MCF 10A (cell line): ENCODE results near the gene WDR59. TPM values are rescaled to one million over a fixed set of nuclear protein-coding genes. Genes with fewer than 3 reads are reported as not detected.

Source experiments
- BruUV-seq: library from RNA; stranded (reverse); fragments of 400-500 nt; replicated peaks from 2 replicates; lab custom pipeline; 2021; lab: Mats Ljungman, UMichigan
- CTCF ChIA-PET: fragments of 300-600 bp; sonication (Branson Sonifier 250); formaldehyde crosslinking; extraction: SDS; loops from one replicate; lab custom pipeline; 2021; ENCODE audit warnings: antibody characterized with exemption, inconsistent platforms; lab: Yijun Ruan, JAX
- POLR2A ChIA-PET: fragments of 300-600, 350-650 bp; sonication (Branson Sonifier 250); formaldehyde crosslinking; extraction: SDS; loops from one replicate; lab custom pipeline; 2020; ENCODE audit warnings: antibody characterized with exemption, inconsistent platforms; lab: Yijun Ruan, JAX
- DNase-seq: peaks from one replicate; pipeline ENCODE4 v3.0.0-alpha.2; 2018; ENCODE audit not compliant: unreplicated experiment
- H3K27ac Mint-ChIP-seq: one replicate; pipeline ENCODE4 v1.8.0; 2022; ENCODE audit warnings: mild to moderate bottlenecking, low read depth, mixed read lengths; ENCODE audit not compliant: unreplicated experiment
- H3K27me3 Mint-ChIP-seq: one replicate; pipeline ENCODE4 v1.8.0; 2022; ENCODE audit warnings: mixed read lengths; ENCODE audit not compliant: insufficient read depth, unreplicated experiment
- H3K36me3 Mint-ChIP-seq: one replicate; pipeline ENCODE4 v1.8.0; 2022; ENCODE audit warnings: mild to moderate bottlenecking, moderate library complexity, mixed read lengths; ENCODE audit not compliant: insufficient read depth, unreplicated experiment
- H3K4me1 Mint-ChIP-seq: one replicate; pipeline ENCODE4 v1.8.0; 2022; ENCODE audit warnings: mixed read lengths; ENCODE audit not compliant: insufficient read depth, unreplicated experiment
- H3K4me3 Mint-ChIP-seq: one replicate; pipeline ENCODE4 v1.8.0; 2022; ENCODE audit warnings: mild to moderate bottlenecking, moderate library complexity, mixed read lengths; ENCODE audit not compliant: unreplicated experiment
- H3K9me3 Mint-ChIP-seq: one replicate; pipeline ENCODE4 v1.8.0; 2022; ENCODE audit warnings: mixed read lengths; ENCODE audit not compliant: unreplicated experiment
- CTCF ChIP-seq: fragments of 200-600 bp; IDR thresholded peaks from one replicate; pipeline ENCODE4 v1.8.0; 2022; ENCODE audit warnings: antibody characterized with exemption, mild to moderate bottlenecking; ENCODE audit not compliant: unreplicated experiment
- intact Hi-C: fragments of 100-400 bp; cut with micrococcal nuclease; formaldehyde crosslinking; loops from 2 replicates; pipeline ENCODE4 v1.14.1; 2022
- total RNA-seq: library from RNA; stranded (reverse); gene quantifications from 2 replicates; pipeline ENCODE4 v1.2.3, GENCODE V29; 2022

WDR59 gene
- total RNA-seq, 1 experiment from 2014 or later: 56.1 TPM

- POLR2A ChIA-PET: no interaction called here
Measured at GRCh38 chr16:74973304-74973703, 11.6 kb downstream of the WDR59 start.

GRCh38 chr16:74954763-74955162, 30.2 kb downstream of the WDR59 start:
- ChIA-PET CTCF (interaction anchor here (1.0 kb wide), 1 partner anchor 92 kb away, joined by 3 read pairs; no protein-coding TSS in a partner anchor), POLR2A (no interaction called here)
- Mint-ChIP-seq H3K27ac (no peak overlapping the region), H3K4me3 (no peak overlapping the region), H3K9me3 (no peaks in the 10 kb centered on the region), H3K4me1 (no peaks in the 10 kb centered on the region), H3K27me3 (no peaks in the 10 kb centered on the region), H3K36me3 (peaks cover 74% of the 10 kb centered on the region)
- BruUV-seq: no TSS peak
- no peak for DNase-seq
- intact Hi-C loops: no loop called here
- no peak for TF ChIP-seq CTCF

More at GRCh38 chr16:74973304-74973703, 11.6 kb downstream of the WDR59 start:
- no peak overlapping the region for H3K27ac Mint-ChIP-seq
- no TSS peak for BruUV-seq
- TF ChIP-seq CTCF: no peak
- no peaks in the 10 kb centered on the region for H3K9me3 Mint-ChIP-seq
- no peaks in the 10 kb centered on the region for H3K27me3 Mint-ChIP-seq
- intact Hi-C loops: no loop called here
- no peak overlapping the region for H3K4me3 Mint-ChIP-seq
- H3K36me3 Mint-ChIP-seq: peaks cover 38% of the 10 kb centered on the region
- DNase-seq: no peak
- CTCF ChIA-PET: interaction anchor here (0.7 kb wide), 1 partner anchor 110 kb away, joined by 3 read pairs; no protein-coding TSS in a partner anchor
- H3K4me1 Mint-ChIP-seq: no peaks in the 10 kb centered on the region

- CTCF ChIA-PET: interaction anchor here (0.6 to 2.9 kb wide), 2 partner anchors 160 to 587 kb away, joined by 3 to 11 read pairs; no protein-coding TSS in a partner anchor
- Mint-ChIP-seq H3K36me3 (peaks cover 82% of the 10 kb centered on the region), H3K4me3 (no peak overlapping the region), H3K9me3 (no peaks in the 10 kb centered on the region), H3K27ac (no peak overlapping the region), H3K27me3 (no peaks in the 10 kb centered on the region), H3K4me1 (no peaks in the 10 kb centered on the region)
- TF ChIP-seq CTCF: no peak
- intact Hi-C loops: no loop called here
- BruUV-seq: no TSS peak
- DNase-seq: no peak
- POLR2A ChIA-PET: no interaction called here
Measured at GRCh38 chr16:74951681-74952080, 33.2 kb downstream of the WDR59 start.

- H3K36me3 Mint-ChIP-seq: peaks cover 79% of the 10 kb centered on the region
Measured at GRCh38 chr16:74951206-74951605, 33.7 kb downstream of the WDR59 start.

More at GRCh38 chr16:74951206-74951605, 33.7 kb downstream of the WDR59 start:
- Mint-ChIP-seq H3K27me3 (no peaks in the 10 kb centered on the region), H3K4me3 (no peak overlapping the region), H3K9me3 (no peaks in the 10 kb centered on the region), H3K4me1 (no peaks in the 10 kb centered on the region), H3K27ac (no peak overlapping the region)
- POLR2A ChIA-PET: no interaction called here
- BruUV-seq: no TSS peak
- CTCF ChIA-PET: interaction anchor here (0.6 to 2.9 kb wide), 3 partner anchors 160 to 587 kb away, joined by 3 to 11 read pairs (median 3); no protein-coding TSS in a partner anchor
- intact Hi-C loops: no loop called here
- no peak for TF ChIP-seq CTCF
- no peak for DNase-seq
